Osteocyte (in vitro differentiated cells): Measurements from ENCODE around the gene RGSL1. TPM values are rescaled to one million over a fixed set of nuclear protein-coding genes. Genes with fewer than 3 reads are reported as not detected.
A peak's percentile ranks its signal among the peaks of the same experiment; 100 is the strongest.

Experiments
- DNase-seq: peaks from one replicate; pipeline ENCODE4 v3.0.0; 2021; ENCODE audit warnings: mixed read lengths; ENCODE audit not compliant: unreplicated experiment; ENCODE audit errors: extremely low spot score
- H3K27ac Mint-ChIP-seq: one replicate; pipeline ENCODE4 v1.8.0; 2021; ENCODE audit warnings: mild to moderate bottlenecking, mixed read lengths; ENCODE audit not compliant: unreplicated experiment
- H3K27me3 Mint-ChIP-seq: one replicate; pipeline ENCODE4 v1.8.0; 2021; ENCODE audit warnings: mixed read lengths; ENCODE audit not compliant: unreplicated experiment
- H3K36me3 Mint-ChIP-seq: one replicate; pipeline ENCODE4 v1.8.0; 2021; ENCODE audit warnings: mixed read lengths; ENCODE audit not compliant: unreplicated experiment
- H3K4me1 Mint-ChIP-seq: one replicate; pipeline ENCODE4 v1.8.0; 2021; ENCODE audit warnings: mixed read lengths; ENCODE audit not compliant: unreplicated experiment
- H3K4me3 Mint-ChIP-seq: one replicate; pipeline ENCODE4 v1.8.0; 2021; ENCODE audit warnings: mild to moderate bottlenecking, moderate library complexity, mixed read lengths; ENCODE audit not compliant: unreplicated experiment
- H3K9me3 Mint-ChIP-seq: one replicate; pipeline ENCODE4 v1.8.0; 2021; ENCODE audit warnings: mixed read lengths; ENCODE audit not compliant: unreplicated experiment
- total RNA-seq: library from RNA; stranded (reverse); gene quantifications from 2 replicates; pipeline ENCODE4 v1.2.1, GENCODE V29; 2021
- TF ChIP-seq, protein P1 (sequence below): fragments of 200-600 bp; sonication (generic); IDR thresholded peaks from 2 replicates; pipeline ENCODE4 v1.5.0; 2021; ENCODE audit warnings: antibody characterized with exemption, mild to moderate bottlenecking, moderate library complexity

The RGSL1 gene
- total RNA-seq, 1 donor from 2014 or later: not detected

DNA sequence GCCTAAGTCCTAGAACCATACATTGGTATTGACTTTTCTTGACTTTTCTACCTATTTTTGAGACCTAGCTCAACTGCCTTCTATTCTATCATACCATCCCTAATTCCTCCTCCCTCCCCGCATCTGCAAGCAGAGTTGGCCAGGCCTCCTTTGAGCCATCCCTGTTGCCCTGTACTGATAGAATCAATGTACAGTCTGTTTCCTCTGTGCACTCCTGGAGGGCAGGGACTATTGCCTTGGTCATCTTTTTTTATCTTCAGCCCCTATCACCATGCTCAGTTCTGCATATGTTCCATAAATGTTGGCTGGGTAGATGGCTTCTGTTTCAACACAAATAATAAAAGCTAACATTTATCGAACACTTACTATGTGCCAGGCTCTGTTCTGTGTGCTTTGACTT, 158.3 kb downstream of the RGSL1 start:
- H3K4me1 Mint-ChIP-seq: peaks cover 42% of the 10 kb centered on the region
- TF ChIP-seq, protein P1, sequence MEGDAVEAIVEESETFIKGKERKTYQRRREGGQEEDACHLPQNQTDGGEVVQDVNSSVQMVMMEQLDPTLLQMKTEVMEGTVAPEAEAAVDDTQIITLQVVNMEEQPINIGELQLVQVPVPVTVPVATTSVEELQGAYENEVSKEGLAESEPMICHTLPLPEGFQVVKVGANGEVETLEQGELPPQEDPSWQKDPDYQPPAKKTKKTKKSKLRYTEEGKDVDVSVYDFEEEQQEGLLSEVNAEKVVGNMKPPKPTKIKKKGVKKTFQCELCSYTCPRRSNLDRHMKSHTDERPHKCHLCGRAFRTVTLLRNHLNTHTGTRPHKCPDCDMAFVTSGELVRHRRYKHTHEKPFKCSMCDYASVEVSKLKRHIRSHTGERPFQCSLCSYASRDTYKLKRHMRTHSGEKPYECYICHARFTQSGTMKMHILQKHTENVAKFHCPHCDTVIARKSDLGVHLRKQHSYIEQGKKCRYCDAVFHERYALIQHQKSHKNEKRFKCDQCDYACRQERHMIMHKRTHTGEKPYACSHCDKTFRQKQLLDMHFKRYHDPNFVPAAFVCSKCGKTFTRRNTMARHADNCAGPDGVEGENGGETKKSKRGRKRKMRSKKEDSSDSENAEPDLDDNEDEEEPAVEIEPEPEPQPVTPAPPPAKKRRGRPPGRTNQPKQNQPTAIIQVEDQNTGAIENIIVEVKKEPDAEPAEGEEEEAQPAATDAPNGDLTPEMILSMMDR: no peak
- DNase-seq: no peak
- no peak overlapping the region for H3K27ac Mint-ChIP-seq
- no peaks in the 10 kb centered on the region for H3K9me3 Mint-ChIP-seq
- H3K27me3 Mint-ChIP-seq: peaks cover 4% of the 10 kb centered on the region
- no peaks in the 10 kb centered on the region for H3K36me3 Mint-ChIP-seq
- no peak overlapping the region for H3K4me3 Mint-ChIP-seq

DNA sequence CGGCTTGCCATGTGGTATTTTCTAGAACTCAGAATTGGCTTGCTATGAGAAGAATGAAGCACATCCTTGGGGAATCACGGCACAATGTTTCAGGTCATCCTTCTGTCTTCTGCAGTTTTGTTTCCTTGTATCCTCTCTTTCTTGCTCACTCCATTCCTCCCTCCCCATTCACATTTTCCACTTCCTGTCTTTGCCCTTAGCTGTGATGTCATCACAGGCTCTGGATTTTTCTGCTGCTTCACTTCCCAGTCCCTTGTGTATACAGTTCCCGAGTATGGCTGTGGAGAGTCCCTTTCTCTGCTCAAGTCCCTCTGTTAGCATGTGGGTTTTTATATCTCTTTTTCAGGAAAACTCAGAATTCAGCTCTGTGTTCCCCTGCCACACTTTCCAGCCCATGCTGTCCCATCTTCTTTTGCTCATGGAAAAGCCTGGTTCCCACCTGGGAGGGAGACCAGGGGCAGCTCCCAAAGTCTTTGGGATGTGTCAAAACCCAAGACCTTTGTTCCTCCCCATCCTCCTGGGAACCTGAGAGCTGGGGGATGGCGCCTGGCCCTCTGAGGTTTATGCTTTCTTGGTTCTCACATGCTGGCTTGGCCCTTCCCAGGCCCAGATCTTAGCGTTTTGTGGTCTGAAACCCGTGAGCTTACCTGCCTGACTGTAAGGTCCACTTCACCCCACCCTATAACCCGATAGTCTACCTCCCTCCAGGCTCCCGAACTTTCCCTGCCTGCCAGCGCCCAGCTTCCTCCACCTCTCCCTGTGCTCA, 159.1 kb downstream of the RGSL1 start:
- DNase-seq: no peak
- no peaks in the 10 kb centered on the region for H3K27me3 Mint-ChIP-seq
- no peaks in the 10 kb centered on the region for H3K36me3 Mint-ChIP-seq
- no peaks in the 10 kb centered on the region for H3K9me3 Mint-ChIP-seq
- peaks cover 41% of the 10 kb centered on the region for H3K4me1 Mint-ChIP-seq
- H3K4me3 Mint-ChIP-seq: no peak overlapping the region
- peak overlapping the region; percentile 15 for H3K27ac Mint-ChIP-seq
- TF ChIP-seq, protein P1: no peak

Other genes starting within 250 kb of the RGSL1 start
- gene GLUL, start 58.4 kb upstream of the RGSL1 start, total RNA-seq: 253 and 267 TPM in 2 replicates
- gene TEDDM1, start 49.5 kb upstream of the RGSL1 start, total RNA-seq: not detected in 2 replicates
- gene RNASEL, start 139.1 kb downstream of the RGSL1 start, total RNA-seq: 4.2 and 4.5 TPM in 2 replicates
- gene RGS16, start 154.2 kb downstream of the RGSL1 start, total RNA-seq: 0.48 and 1.1 TPM in 2 replicates
- gene RGS8, start 234.4 kb downstream of the RGSL1 start, total RNA-seq: not detected in 2 replicates